ENCODE results near the gene FGF1.

FGF1 gene

GRCh38 chr5:142641711-142642110 lies 44.2 kb downstream of the FGF1 start:
- no peak for DNase-seq

- DNase-seq = no peak
These were observed 45.4 kb downstream of the FGF1 start for GRCh38 chr5:142640316-142641005.

- DNase-seq = no peak
These were observed 46.4 kb downstream of the FGF1 start for GRCh38 chr5:142639455-142639854.

GRCh38 chr5:142637871-142638270 lies 48.0 kb downstream of the FGF1 start:
- DNase-seq = no peak

GRCh38 chr5:142636698-142637324 lies 49.1 kb downstream of the FGF1 start:
- DNase-seq = no peak

GRCh38 chr5:142636093-142636492 lies 49.8 kb downstream of the FGF1 start:
- no peak for DNase-seq

- DNase-seq = no peak
These were observed 51.5 kb downstream of the FGF1 start for GRCh38 chr5:142634216-142635011.

GRCh38 chr5:142630927-142631539 lies 54.9 kb downstream of the FGF1 start:
- DNase-seq = no peak

GRCh38 chr5:142627383-142628217 lies 58.3 kb downstream of the FGF1 start:
- DNase-seq = no peak

GRCh38 chr5:142626786-142627185 lies 59.1 kb downstream of the FGF1 start:
- no peak for DNase-seq

- peak; percentile 53 to 65 (median 61) for DNase-seq
These were observed 59.8 kb downstream of the FGF1 start for GRCh38 chr5:142626099-142626498.

- no peak for DNase-seq
These were observed 64.7 kb downstream of the FGF1 start for GRCh38 chr5:142621227-142621626.

- DNase-seq = no peak
These were observed 66.1 kb downstream of the FGF1 start for GRCh38 chr5:142619815-142620214.

- no peak for DNase-seq
These were observed 67.8 kb downstream of the FGF1 start for GRCh38 chr5:142618130-142618523.

GRCh38 chr5:142617416-142618129 lies 68.3 kb downstream of the FGF1 start:
- no peak for DNase-seq

GRCh38 chr5:142615948-142616347 lies 69.9 kb downstream of the FGF1 start:
- no peak for DNase-seq

GRCh38 chr5:142614054-142614453 lies 71.8 kb downstream of the FGF1 start:
- no peak for DNase-seq

GRCh38 chr5:142613271-142613671 lies 72.6 kb downstream of the FGF1 start:
- no peak for DNase-seq

GRCh38 chr5:142612494-142613270 lies 73.2 kb downstream of the FGF1 start:
- DNase-seq = no peak

GRCh38 chr5:142611154-142611553 lies 74.7 kb downstream of the FGF1 start:
- peak; percentile 56 to 66 (median 65) for DNase-seq

Data from suppressor macrophage treated with lipopolysaccharide for 1 hour (primary cell).